ENCODE results near the gene DICER1.

DNA sequence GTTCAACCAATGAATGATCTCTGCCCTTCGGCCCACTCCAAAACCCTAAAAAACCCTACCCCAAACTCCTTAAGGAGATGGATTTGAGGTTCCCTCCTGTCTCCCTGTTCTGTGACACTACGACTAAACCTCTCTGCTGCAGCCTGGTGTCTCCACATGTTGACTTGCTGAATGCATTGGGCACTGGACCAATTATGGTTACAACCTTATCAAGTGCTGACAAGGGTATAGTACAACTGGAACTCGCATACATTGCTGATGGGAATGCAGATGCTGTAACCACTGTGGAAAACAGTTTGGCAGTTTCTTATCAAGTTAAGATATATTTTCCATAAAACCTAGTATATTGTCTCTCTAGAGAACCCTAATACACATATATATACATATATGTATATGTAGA is 6.3 kb upstream of the DICER1 start:
- TF ChIP-seq, protein P1, sequence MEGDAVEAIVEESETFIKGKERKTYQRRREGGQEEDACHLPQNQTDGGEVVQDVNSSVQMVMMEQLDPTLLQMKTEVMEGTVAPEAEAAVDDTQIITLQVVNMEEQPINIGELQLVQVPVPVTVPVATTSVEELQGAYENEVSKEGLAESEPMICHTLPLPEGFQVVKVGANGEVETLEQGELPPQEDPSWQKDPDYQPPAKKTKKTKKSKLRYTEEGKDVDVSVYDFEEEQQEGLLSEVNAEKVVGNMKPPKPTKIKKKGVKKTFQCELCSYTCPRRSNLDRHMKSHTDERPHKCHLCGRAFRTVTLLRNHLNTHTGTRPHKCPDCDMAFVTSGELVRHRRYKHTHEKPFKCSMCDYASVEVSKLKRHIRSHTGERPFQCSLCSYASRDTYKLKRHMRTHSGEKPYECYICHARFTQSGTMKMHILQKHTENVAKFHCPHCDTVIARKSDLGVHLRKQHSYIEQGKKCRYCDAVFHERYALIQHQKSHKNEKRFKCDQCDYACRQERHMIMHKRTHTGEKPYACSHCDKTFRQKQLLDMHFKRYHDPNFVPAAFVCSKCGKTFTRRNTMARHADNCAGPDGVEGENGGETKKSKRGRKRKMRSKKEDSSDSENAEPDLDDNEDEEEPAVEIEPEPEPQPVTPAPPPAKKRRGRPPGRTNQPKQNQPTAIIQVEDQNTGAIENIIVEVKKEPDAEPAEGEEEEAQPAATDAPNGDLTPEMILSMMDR (IDR thresholded peaks at IDR 0.05) = no peak
- no peak for TF ChIP-seq POLR2A (IDR thresholded peaks at IDR 0.05)
